Neural progenitor cell (in vitro differentiated cells): Measurements from ENCODE around the gene PROK1.

Experiments
- CTCF ChIP-seq: fragments of 200-600 bp; sonication (generic); IDR thresholded peaks from 2 replicates; pipeline ENCODE4 v1.5.1; 2017; ENCODE audit warnings: antibody characterized with exemption, mild to moderate bottlenecking
- EZH2 ChIP-seq: fragments of 200-600 bp; sonication (generic); IDR thresholded peaks from 2 replicates; pipeline ENCODE4 v1.6.1; 2017; ENCODE audit warnings: antibody characterized with exemption, mild to moderate bottlenecking, moderate library complexity
- EZH2phosphoT487 ChIP-seq: fragments of 200-600 bp; sonication (generic); IDR thresholded peaks from 2 replicates; pipeline ENCODE4 v1.6.1; 2017; ENCODE audit warnings: antibody characterized with exemption

GRCh38 chr1:110418729-110419128 lies 32.2 kb upstream of the PROK1 start:
- TF ChIP-seq EZH2 (no peak), CTCF (no peak), EZH2phosphoT487 (no peak)
